Lower leg skin (tissue), 4 donors: ENCODE results near the gene LMX1A. TPM values are rescaled to one million over a fixed set of nuclear protein-coding genes. Genes with fewer than 3 reads are reported as not detected.

Source experiments
- DNase-seq, 2 donors: peaks; one replicate each; pipeline ENCODE4 v3.0.0-alpha.2; 2019; ENCODE audit warnings: low spot score in 2 of 2
- H3K4me3 ChIP-seq: fragments of 200-600 bp; sonication (generic); 2 replicates; pipeline ENCODE4 v1.5.1; 2017; ENCODE audit warnings: mild to moderate bottlenecking, low read depth; ENCODE audit not compliant: poor library complexity, severe bottlenecking
- CTCF ChIP-seq, 3 donors: fragments of 450-650 bp; IDR thresholded peaks; one replicate each; pipeline ENCODE4 v1.5.1; 2016; ENCODE audit warnings: antibody characterized with exemption in 3 of 3, mild to moderate bottlenecking in 3 of 3, moderate library complexity in 2 of 3
- POLR2A ChIP-seq, 2 donors: fragments of 450-650 bp; IDR thresholded peaks; one replicate each; pipeline ENCODE4 v1.6.1; 2016 to 2017; ENCODE audit warnings: antibody characterized with exemption in 2 of 2, mild to moderate bottlenecking in 1 of 2, moderate library complexity in 1 of 2
- WGBS, 2 donors: methylation state at CpG; one replicate each; pipeline ENCODE4 v1.1.5; 2018; 5-methylcytosine and 5-hydroxymethylcytosine counted together
- intact Hi-C: fragments of 100-400 bp; cut with DNase I; formaldehyde crosslinking; loops from one replicate; pipeline ENCODE4 v1.15.0; 2023; ENCODE audit warnings: low total_unique reads
- total RNA-seq, 4 donors: library from RNA; depleted of rRNA; stranded (reverse); fragments of >200 nt; gene quantifications; one replicate each; pipeline ENCODE4 v1.1.0, GENCODE V29; 2016

LMX1A gene
- total RNA-seq, 4 donors from 2014 or later = 0.29 TPM; not detected in 3

DNA sequence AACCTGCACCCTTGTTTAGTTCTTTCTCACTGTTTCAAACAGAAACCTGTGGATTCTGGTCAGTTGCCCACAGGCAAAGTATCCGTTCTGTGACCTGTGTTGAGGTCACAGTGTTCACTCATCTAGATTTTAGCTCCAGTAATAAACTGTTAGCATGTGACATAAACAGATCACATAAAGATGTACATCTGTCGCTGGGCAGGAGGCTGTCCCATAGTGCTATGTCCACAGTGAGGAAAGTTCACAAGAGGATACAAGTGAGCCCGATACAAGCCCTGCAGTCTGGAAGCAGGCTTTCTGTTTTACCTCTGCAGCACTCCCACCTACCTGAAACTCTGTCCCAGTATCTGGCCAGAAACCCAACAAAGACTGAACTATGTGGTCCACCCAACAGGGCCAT lies 28.4 kb downstream of the LMX1A start:
- WGBS, 2 donors = 77 to 86% methylated on average over 3 of the region's 3 CpGs
- H3K4me3 ChIP-seq = no peak overlapping the region

DNA sequence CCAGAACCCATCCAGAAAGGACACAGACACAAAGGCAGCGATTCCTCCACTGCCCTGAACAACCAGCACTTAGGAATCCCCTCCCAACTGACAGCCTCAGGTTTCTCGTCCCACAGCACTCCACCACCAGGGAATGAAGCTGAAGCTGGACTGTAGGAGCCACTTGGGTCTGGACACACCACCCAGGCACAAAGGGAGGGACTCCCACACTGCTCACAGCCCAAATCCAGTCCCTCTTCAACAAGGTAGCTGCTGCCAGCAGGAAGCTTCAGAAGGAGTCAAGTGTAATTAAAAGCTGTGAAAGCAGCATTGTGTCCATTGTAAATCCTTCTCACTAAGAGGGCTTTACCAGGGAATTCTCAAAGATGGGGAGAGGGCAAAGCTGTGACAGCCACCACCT lies 29.0 kb downstream of the LMX1A start:
- intact Hi-C loops = no loop called here
- DNase-seq = no peak
- TF ChIP-seq CTCF (IDR thresholded peaks at IDR 0.05) (no peak), POLR2A (IDR thresholded peaks at IDR 0.05) (no peak)
- H3K4me3 ChIP-seq = no peak overlapping the region
- 84 to 90% methylated on average over 2 of the region's 2 CpGs for WGBS, 2 donors

More for the DNA sequence above, 28.4 kb downstream of the LMX1A start:
- DNase-seq = no peak
- intact Hi-C loops = no loop called here
- TF ChIP-seq CTCF (IDR thresholded peaks at IDR 0.05) = no peak
- TF ChIP-seq POLR2A (IDR thresholded peaks at IDR 0.05) = no peak

DNA sequence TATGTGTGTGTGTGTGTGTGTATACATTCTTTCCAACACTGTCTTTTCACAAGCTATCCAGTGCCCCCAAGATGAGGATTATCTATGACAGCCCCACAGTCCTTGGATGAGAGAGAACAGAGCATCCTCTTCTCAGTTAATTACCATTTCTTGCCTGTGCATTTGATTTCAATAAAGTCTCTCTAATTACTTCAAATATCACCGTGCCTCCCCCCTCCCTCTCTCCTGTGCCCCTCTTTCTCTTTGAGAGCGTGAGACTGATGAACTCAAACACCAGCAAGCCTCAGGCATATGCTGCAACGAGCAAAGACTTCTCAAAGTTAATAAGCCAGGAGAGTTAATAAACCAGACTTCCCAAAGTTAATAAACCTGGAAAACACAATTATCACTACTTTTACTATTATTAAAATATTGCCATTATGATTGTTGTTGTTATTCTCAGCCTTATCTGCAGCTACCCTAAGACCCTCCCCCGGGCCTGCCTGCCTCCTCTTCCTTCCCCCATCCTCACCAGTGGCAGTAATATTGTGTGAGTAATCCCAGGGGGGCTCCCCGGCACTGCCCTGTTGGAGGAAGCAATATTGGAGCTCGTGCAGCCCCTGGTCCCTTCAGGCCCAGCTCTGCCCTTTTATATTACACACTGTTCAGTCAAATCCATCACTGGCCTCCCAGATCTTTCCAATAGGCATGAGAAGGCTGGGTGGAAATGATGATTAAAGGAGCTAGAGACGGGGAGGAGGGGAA lies 30.9 kb downstream of the LMX1A start:
- no peak overlapping the region for H3K4me3 ChIP-seq
- no peak for DNase-seq
- WGBS, 2 donors = 57 to 62% methylated on average over 7 of the region's 7 CpGs
- intact Hi-C loops = no loop called here
- no peak for TF ChIP-seq CTCF (IDR thresholded peaks at IDR 0.05)

- WGBS, 2 donors = 57 to 67% methylated on average over 5 of the region's 5 CpGs
- no peak overlapping the region for H3K4me3 ChIP-seq
Measured at GRCh38 chr1:165324050-165324449, 32.5 kb downstream of the LMX1A start.

DNA sequence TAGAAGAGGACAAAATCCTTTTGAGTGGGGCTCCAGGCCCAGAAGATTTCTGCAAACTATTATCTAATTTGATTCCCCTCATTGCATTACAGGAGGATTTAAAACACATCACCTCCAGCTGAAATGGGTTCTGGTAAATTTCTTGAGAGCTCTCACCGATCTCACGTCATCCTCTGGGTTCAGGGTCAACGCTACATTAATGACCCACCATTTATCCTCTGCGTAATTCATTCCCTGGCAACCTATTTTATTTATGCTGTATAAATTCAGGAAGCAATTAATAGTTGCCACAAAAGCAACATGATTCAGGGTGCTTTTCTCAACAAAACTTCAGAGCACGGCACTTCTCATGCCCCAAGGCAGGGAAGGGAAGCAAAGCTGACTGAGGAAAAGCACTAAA lies 38.9 kb downstream of the LMX1A start:
- intact Hi-C loops = no loop called here
- no peak for DNase-seq
- no peak overlapping the region for H3K4me3 ChIP-seq
- WGBS, 2 donors = 47 to 57% methylated on average over 5 of the region's 5 CpGs
- TF ChIP-seq POLR2A (IDR thresholded peaks at IDR 0.05) (no peak), CTCF (IDR thresholded peaks at IDR 0.05) (no peak)

More at GRCh38 chr1:165324050-165324449, 32.5 kb downstream of the LMX1A start:
- DNase-seq = no peak
- intact Hi-C loops = no loop called here
- TF ChIP-seq CTCF (IDR thresholded peaks at IDR 0.05) (no peak), POLR2A (IDR thresholded peaks at IDR 0.05) (no peak)
